ENCODE data around the gene ELANE. TPM values are rescaled to one million over a fixed set of nuclear protein-coding genes. Genes with fewer than 3 reads are reported as not detected.
"Not testable (repeated sequence)": the region's sequence is repeated elsewhere in the genome, so short reads cannot be mapped to it uniquely, and the experiment has no call there.

The ELANE gene
- total RNA-seq, 1 donor from 2014 or later: not detected

DNA sequence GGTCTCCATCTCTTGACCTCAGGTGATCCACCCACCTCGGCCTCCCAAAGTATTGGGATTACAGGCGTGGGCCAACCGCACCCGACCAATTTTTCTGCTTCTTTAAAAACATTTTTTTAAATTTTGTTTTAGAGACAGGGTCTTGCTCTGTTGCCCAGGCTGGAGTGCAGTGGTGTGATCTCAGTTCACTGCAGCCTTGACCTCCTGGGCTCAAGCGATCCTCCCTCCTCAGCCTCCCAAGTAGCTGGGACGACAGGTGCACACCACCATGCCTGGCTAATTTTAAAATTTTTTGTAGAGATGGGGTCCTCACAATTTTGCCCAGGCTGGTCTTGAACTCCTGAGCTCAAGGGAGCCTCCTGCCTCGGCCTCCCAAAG is 9.3 kb upstream of the ELANE start:
- intact Hi-C loops (cut with micrococcal nuclease): not testable (repeated sequence)

- intact Hi-C loops (cut with micrococcal nuclease): no loop called here
Measured at GRCh38 chr19:843180-843835, 8.8 kb upstream of the ELANE start.

- intact Hi-C loops (cut with micrococcal nuclease): no loop called here
Measured at GRCh38 chr19:843836-844545, 8.1 kb upstream of the ELANE start.

- intact Hi-C loops (cut with micrococcal nuclease): no loop called here
Measured at GRCh38 chr19:844546-844971, 7.5 kb upstream of the ELANE start.

DNA sequence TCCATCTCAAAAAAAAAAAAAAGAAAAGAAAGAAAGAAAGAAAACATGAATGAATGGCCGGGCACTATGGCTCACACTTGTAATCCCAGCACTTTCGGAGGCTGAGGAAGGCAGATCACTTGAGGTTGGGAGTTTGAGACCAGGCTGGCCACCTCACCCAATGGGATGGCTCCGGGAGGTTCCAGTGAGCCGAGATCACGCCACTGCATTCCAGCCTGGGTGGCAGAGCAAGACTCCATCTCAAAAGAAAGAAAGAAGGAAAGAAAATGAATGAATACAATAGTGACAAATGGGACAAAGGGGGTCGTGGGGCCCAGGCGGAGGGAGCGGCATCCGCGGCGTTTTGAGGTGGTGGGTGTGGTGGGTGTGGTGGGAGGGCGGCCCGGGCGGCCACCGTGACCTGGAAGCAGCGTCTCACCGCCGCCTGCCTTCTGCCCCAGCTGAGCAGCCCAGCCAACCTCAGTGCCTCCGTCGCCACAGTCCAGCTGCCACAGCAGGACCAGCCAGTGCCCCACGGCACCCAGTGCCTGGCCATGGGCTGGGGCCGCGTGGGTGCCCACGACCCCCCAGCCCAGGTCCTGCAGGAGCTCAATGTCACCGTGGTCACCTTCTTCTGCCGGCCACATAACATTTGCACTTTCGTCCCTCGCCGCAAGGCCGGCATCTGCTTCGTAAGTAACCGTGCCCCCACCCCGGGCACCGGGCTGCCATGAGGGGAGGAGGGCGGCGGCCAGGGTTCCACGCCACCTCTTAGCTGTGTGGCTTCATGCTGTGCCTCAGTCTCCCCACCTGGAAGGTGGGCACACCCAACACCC is 6.2 kb upstream of the ELANE start:
- intact Hi-C loops (cut with micrococcal nuclease): no loop called here

DNA sequence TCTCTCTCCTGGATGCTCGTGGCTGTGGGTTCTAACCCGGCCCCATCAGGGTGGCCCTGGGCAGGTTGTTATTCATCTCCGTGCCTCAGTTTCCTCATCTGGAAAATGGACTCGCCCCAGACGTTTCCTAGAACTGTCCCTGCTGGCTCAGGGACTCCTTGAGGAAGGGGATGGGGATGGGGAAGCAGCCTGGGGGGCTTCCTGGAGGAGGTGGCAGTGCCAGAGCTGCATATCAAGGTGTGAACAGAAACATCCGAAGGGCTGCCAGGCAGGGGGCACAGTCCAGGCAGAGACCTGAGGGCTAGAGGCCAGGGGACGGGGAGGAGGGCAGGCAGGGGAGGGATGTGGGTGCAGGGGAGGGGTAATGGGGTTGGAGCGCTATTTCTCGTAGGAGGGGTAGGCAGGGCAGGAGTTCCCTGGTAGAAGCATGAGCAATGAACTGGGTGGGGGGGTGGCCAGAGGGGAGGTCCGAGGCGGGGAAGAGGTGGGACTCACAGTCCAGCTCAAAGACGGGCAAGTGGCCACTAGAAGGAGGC is 3.6 kb upstream of the ELANE start:
- intact Hi-C loops (cut with micrococcal nuclease): no loop called here

- intact Hi-C loops (cut with micrococcal nuclease): not testable (repeated sequence)
Measured at GRCh38 chr19:849195-849594, 2.9 kb upstream of the ELANE start.

DNA sequence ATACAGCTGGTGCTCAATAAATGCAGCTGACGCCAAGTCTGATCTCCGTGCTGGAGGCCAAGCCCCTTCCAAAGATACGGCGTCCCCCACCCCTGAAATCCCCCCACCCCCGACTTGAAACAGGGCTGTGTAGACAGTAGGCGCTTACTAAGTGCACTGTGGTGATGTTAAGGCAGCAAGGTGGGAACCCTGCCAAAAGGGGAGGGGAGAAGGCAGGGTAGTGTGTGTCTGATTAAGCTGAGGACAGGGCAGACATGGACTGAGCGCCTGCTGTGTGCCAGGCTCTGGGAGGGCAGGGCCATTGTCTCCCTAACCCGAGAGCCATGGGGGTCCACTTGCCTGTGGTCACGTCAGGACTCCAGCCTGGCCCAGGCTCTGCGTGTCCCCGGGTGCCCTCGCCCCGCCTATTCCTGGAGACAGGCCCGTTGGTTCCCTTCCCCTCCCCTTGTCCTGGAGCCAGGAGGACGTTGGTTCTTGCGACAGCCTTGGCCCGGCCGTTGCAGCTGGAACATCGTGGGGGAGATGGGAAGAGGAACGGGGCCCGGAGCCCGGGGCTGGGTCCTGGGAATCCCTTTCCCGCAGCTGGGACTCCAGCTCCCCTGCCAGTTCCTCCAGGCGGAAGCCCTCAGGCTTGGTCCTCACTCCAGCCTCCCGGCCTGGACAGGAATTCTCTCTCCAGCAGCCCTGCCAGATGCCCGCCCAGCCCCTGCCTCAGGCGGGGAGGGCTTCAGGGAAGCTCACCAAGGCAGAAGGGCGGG is 1.7 kb upstream of the ELANE start:
- intact Hi-C loops (cut with micrococcal nuclease): no loop called here

DNA sequence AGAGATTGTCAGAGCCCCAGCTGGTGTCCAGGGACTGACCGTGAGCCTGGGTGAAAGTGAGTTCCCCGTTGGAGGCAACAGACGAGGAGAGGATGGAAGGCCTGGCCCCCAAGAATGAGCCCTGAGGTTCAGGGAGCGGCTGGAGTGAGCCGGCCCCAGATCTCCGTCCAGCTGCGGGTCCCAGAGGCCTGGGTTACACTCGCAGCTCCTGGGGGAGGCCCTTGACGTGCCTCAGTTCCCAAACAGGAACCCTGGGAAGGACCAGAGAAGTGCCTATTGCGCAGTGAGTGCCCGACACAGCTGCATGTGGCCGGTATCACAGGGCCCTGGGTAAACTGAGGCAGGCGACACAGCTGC is 1.1 kb upstream of the ELANE start:
- intact Hi-C loops (cut with micrococcal nuclease): no loop called here

GRCh38 chr19:853014-853585 is 997 bp downstream of the ELANE start:
- intact Hi-C loops (cut with micrococcal nuclease): no loop called here

DNA sequence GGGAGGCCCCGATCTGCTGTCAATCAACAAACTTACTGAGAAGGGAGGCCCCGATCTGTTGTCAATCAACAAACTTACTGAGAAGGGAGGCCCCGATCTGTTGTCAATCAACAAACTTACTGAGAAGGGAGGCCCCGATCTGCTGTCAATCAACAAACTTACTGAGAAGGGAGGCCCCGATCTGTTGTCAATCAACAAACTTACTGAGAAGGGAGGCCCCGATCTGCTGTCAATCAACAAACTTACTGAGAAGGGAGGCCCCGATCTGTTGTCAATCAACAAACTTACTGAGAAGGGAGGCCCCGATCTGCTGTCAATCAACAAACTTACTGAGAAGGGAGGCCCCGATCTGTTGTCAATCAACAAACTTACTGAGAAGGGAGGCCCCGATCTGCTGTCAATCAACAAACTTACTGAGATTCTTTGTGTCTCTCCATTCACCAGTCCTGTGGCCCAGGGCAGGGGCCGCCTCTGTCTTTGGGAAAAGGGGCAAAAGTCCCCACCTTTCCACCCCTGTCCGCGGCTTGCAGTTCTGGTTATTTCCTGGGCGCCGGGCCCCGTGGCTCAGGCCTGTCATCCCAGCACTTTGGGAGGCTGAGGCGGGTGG is 1.6 kb downstream of the ELANE start:
- intact Hi-C loops (cut with micrococcal nuclease): not testable (repeated sequence)

GRCh38 chr19:854549-854948 is 2.4 kb downstream of the ELANE start:
- intact Hi-C loops (cut with micrococcal nuclease): no loop called here

GRCh38 chr19:855142-855541 is 3.0 kb downstream of the ELANE start:
- intact Hi-C loops (cut with micrococcal nuclease): no loop called here

GRCh38 chr19:855566-856120 is 3.5 kb downstream of the ELANE start:
- intact Hi-C loops (cut with micrococcal nuclease): no loop called here

- intact Hi-C loops (cut with micrococcal nuclease): no loop called here
Measured at GRCh38 chr19:858284-858683, 6.2 kb downstream of the ELANE start.

DNA sequence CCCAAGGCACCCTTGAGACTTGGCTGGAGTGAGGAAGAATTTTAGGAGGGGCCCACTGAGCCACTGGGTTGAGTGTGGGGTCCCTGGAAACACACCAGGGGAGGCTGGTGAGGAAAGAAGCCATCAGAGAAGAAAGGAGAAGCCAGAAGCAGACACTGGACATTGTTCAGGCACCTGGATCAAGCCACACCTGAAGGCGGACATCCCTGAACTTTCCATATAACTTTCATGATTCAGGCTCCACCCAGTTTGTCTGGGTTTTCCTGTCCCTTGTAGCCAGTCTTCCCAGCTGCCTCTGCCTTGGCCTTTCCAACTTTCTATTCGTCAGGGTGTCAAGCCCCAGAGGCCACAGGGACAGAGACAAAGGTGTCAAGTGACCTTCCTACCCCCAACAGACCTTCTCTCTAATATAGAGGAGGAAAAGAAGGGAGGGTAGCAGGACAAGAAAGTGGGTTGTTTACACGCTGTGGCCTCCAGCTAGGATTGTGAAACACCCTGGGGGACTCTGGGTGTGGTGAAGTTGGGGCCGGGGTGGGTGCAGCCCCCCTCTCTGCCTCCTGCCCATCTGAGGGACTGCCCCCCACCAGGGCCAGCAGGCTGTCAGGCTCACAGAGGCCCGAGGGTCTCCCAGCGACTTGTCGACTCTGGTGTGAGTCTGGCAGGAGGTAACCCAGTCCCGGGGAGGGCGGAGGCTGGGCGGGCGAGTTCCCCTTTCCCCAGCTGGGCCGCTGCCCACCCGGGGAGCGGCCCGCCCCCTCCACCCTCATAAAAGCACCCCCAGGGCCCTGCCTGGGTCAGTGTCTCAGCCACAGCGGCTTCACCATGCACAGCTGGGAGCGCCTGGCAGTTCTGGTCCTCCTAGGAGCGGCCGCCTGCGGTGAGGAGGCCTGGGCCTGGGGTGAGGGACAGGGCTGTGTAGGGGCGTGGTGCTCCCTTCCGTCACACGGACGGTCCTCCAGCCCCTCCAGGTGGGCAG is 7.1 kb downstream of the ELANE start, which contains the start of gene CFD:
CFD (plus strand) TSS at position 797 of the 976 bp plus-strand sequence; CDS start at position 823, 26 bp downstream.
- intact Hi-C loops (cut with micrococcal nuclease): no loop called here

GRCh38 chr19:861141-861755 is 9.1 kb downstream of the ELANE start:
- intact Hi-C loops (cut with micrococcal nuclease): no loop called here

All from T-helper 1 cell treated with Interleukin-12 subunit alpha and Interleukin-12 subunit beta and Interleukin-4 antibody, amounts not matched to agents 30 ng/mL and 1 ng/mL, for 36 hours (primary cell).